HG02970 (cell line): Measurements from ENCODE around the gene CA5A.

Source experiments
- ATAC-seq: cut with Tn5 transposase; IDR thresholded peaks from one replicate; pipeline ENCODE4 v1.9.1; 2021; ENCODE audit warnings: mild to moderate bottlenecking, moderate library complexity, moderate number of reproducible peaks; ENCODE audit not compliant: unreplicated experiment, low FRiP score

The CA5A gene

DNA sequence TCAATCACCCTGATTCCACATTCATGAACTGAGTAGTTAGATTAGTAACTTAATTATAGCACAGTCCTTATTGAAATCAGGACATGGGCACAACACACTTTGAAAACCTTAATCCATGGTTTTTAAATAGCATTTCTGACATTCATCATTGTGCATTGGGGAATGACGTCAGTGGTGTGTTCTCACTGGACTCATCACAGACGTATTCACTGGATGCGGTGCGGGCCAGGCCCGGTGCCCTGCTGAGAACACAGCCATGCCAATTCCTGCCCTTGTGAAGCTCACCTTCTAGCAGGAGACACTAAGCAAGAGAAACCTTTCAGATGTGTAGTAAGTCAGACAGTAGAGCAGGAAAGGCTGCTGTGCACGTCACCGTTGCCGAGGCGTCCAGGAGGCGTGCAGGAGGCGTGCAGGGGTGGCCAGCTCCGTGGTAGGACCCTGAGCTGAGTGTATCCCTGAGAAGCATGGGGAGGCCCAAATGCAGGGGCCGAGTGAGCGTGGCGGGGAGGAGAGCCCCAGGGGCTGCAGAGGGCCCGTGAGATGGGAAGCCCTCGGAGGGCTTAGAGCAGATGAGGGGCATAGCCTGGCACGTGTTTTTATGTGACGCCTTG is 27.8 kb upstream of the CA5A start:
- ATAC-seq = no peak

DNA sequence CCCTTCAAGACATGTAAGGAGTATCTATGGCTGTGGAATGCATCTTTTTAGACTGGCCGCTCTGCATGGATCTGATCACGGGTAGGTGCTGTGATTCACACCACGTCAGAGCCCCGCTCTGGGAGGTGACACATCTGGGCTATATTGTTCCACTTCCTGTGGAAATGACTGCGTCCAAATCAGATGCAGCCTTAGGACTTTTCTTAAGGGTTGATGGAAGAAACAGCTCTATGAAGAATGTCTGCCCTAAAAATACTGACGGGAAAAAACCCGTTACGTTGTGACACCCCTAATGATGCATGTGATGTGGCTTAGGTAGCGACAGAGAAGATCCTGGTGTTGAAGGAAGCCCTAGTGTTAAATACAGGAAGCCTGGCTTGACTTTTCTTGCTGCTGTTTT is 27.1 kb upstream of the CA5A start:
- ATAC-seq = no peak

DNA sequence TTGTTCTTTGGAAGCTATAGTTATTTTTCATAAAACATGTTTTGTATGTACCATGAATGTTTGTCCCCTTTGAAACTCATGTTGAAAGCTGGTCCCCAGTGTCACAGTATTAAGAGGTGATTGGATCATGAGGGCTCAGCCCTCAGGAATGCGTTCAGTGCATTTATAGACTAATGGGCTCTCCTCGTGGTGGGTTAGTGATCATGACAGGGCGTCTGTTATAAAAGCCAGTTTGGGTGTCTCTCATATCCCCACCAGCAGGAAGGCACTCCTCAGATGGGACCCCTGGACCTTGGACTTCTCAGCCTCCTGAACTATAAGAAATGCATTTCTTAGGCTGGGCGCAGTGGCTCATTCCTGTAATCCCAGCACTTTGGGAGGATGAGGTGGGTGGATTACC is 25.3 kb upstream of the CA5A start:
- ATAC-seq = no peak

DNA sequence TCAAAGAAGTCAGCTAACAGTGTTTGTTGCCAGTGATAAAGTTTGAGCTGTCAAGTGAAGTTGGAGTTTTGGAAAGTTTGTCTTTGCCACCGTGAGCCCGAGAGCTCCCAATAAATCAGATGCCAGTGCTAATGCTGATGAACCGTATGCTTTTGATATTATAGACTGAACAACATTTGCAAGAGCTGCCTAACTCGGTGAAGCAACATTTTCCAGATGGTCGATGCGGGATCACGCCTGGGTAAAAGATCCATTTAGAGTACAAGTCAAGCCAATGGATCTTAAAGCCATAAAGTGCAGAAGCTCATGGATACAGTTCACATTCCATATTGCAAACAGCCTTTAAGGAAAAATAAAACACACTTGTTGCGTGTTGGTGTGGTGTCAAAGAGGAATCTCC is 24.5 kb upstream of the CA5A start:
- no peak for ATAC-seq

DNA sequence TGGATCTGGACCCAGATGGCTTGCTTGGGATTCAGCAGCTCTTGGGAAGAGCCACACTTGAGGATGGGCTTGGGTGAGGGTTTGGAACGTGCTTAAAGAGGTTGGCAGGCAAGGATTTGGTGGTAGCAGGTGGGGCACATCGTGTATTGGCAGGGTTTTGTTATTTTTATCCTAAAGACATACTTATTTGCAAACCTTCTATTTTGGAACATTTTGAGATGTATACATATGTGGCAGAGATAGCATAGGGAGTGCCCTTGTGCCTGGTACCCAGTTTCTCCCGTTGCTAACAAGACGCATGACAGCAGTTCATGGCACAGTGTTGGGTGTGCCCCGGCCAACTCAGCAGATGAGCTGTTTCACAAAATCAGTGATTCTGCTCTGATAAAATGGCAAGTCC is 24.0 kb upstream of the CA5A start:
- ATAC-seq = no peak

DNA sequence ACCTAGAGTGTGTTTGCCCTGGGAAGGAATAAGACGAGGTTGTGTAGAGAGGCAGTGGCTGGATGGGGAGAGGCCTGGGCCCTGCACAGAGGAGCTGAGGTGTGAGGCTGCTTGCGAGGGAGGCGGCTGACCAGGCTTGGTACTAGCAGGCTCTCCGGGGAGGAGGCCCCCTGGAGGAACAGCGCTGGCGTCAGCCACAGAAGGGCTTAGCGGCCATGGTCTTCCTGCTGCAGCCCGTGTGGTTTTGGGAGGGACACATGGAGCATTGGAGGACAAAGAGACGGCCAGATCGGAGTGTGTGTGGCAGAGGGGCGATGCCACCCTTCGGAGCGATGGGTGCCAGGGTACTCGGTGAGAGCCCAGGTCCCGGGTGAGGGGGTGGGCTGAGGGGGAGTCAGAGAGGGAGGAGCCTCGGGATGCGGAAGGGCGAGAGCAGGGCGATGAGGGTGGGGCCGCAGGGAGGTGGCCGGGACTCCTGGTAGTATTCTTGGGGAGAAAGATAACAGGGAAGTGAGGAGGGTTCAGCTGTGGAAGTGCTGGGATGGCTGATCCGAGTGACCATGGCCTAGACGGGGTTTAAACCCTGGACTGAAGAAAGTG is 23.2 kb upstream of the CA5A start:
- no peak for ATAC-seq

DNA sequence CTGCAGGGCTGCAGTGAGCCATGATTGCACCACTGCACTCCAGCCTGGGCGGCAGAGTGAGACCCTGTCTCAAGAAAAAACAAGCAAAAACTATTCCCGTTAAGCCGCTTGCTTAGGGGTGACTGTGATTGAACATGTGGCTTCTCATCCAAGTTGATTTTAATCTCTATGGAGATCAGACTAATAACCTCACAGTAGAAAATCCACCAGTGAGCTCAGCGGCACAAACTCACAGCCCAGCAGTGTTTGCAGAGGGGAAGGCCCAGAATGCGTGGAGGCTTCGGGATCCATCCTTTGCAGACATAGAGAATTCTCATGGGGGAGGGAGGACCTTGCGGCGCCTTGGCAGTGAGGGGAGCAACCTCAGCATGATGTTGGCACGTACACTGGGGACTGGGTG is 22.3 kb upstream of the CA5A start:
- no peak for ATAC-seq

DNA sequence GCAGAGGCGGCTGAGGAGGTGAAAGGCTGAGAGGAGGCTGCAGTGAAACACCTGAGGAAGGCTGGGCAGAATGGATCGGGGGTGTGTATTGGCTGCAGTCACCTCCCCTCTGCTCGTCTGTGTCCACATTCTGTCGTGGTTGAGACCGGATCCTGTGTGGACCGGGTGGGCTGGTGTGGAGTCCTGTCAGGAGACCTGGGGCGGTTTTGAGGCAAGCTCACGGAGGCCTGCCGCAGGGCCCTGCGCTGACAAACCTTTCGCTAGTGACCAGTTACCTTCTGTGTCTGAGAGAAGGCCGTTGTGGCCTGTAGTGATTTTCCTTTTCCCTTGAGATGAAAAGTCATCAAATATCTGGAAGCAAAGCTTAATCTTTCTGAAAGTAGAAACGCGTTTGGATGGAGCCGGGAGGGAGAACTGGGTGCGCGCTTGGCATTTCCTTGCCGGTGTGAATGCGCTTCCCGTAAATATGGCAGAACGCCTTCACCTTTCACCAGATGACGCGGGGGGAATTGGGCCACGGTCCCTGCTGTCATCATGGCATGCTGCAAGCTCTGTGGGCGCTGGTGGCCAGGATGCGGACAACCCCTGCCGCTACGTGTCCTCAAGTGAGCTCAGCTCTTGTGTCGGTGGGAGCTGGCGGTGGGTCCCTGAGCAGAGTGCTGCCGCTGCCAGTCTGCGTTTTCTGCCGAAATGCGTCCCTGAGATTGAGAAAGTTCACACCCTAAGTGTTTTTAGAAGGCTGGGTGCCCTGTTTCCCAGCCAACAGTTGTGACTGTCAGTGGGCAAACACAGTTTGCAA is 21.2 kb upstream of the CA5A start:
- no peak for ATAC-seq

DNA sequence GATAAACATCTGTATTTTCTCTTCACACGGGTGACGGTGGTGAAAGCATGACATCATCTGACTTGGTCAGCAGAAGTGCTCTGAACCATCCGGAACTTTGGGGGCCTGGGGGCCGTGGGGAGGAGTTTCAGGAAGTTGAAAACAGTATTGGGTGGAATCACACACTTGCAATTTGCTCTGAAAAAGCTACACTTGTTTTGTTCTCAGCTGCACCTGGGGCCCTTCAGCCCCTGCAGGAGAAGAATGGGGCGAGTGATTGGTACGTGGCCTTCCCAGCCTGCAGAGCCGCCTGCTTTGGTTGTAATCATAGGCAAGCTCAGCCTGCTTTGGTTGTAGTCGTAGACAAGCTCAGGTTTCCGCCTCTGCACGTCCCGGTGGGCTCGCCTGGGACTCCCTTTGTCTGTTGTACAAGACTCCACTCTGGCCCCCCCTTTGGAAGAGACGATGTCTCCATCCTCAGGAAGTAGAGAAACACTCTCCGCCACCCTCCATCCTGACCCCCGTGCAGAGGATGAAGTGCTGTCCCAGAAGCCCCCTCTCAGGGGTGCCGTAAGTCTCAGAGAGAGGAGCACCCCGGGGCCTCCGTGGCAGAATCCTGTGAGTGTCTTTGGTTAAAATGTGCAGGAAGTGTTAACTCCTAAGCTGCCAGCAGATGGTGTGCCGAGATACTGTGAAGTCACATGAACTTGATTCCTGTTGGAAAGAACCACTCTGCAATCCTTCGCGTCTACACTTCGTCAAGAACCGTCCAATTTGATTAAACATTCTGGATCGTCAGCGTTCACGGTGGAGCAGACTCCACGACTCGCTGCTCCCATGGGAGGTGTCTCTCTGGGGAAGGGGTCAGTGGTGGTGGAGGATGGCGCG is 20.3 kb upstream of the CA5A start:
- no peak for ATAC-seq

DNA sequence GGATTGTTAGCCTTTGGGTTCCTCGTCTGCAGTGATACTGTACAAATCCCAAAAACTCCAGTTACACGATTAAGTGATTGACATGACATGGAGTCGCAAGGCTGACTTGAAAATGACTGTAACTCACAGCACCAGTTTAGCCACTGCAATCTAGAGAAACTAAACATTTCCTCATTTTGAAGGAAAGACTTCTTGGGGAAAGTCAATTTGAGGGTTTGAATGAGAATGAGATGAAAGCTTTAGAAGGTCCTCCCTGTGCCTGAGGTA is 19.7 kb upstream of the CA5A start:
- no peak for ATAC-seq

DNA sequence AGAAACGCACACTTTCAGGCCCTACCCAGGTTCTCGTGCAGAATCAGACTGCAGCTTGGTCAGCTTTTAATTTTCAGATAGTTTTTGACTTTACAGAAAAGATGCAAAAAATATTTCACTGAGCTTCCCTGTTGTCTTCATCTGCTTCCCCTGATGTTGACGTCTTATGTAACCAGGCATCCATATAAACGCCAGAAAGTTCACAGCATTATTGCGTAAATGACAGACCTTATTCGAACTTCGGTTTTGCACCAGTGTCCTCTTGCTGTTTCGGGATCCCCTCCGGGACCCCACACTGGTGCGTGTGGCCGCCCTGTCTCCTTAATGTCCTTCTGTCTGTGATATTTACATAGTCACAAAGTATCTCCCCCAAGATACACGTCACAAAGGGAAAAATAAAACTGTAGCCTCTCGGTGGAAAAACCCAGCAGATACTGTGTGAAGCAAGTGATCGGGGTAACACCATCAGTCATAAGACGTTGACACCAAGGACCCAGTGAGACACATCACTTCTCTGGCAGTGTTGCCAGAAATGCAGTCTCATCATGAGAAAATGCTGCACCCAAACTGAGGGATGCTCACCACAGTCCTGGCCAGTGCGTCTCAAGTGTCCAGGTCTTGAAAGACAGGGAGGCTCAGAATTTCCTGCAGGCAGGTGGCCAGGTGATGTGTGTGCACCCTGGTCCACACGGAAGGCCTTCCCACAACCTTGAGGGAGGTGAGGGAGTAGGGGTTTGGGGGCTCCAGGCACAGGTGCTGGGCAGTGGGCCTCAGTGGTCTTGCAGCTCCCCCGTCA is 19.2 kb upstream of the CA5A start:
- ATAC-seq = no peak

DNA sequence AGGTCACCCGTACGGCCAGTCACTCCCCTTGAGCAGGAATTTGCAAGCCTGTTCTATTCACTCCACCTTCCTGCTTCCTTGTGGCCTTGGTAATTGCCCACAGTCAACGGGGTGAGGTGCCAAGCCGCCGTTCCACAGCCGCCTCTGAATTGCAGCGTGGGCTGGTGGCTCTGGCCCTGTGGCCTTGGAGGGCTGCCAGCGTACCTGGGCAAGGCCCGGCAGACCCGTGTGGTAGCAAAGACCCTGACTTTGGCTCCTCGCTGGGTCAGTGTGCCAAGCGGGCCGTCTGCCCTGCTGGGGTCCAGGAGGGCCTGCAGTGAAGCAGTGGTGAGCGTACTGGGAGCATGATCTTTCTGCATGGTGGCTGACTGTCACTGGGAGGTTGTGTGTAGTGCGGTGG is 18.5 kb upstream of the CA5A start:
- no peak for ATAC-seq

DNA sequence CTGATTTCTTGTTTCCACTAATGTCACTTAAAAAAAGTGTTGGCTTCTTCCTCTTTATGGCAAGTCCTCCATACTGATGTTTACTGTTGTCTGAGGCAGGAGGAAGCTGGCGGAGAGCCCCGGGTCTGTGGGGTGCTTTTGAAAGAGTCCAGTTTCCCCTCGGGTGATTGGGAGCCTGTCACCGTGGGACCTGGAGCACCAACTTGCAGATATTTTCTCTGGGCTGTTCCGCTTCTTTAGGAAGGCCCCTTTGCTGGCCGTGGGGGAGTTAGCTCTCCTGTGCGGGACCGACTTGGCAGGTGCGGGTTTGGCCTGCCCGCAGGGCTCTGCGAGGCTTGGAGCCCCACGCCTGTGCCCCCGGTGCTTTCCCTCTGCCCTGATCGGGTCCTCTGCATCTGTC is 18.0 kb upstream of the CA5A start:
- no peak for ATAC-seq

DNA sequence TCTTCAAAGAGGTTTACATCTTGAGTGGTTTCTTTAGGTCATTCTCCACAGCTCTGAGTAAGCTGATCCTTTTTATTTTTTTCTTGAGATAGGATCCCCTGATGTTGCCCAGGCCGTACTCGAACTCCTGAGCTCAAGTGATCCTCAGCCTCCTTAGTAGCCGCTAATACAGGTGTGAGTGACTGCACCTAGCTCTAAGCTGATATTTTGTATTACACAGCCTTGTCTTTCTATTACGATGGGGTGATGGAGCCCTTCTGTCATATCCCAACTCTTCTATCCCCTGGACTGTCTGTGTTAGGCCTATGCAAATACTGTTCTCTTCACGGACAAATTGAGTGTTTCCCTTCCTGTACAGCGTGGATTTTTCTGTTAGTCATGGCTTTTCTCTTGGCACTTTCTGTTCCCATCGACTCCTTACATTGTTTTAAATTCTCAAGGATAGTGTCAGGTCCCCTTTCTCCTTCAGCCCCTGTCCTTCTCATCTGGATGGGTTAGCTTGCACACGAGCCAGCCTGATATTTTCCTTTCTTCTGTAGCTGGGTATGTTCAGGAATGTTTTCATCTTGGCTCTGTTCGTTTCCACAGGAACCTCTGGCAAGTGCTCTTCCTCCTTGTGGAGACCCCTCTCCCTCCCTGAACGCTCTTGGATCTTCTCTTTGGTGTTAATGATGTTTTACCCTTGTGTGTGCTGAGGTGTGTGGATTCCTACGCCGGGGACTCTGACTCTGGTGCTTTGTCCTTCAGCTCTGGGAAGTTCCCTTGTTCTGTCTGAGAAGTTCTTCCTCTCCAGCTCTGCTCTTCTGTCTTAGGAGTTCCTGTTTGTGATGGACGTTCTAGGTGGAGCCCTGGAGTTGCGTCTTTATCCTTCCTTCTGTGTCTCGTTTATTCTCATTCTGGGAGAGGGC is 17.2 kb upstream of the CA5A start:
- no peak for ATAC-seq

DNA sequence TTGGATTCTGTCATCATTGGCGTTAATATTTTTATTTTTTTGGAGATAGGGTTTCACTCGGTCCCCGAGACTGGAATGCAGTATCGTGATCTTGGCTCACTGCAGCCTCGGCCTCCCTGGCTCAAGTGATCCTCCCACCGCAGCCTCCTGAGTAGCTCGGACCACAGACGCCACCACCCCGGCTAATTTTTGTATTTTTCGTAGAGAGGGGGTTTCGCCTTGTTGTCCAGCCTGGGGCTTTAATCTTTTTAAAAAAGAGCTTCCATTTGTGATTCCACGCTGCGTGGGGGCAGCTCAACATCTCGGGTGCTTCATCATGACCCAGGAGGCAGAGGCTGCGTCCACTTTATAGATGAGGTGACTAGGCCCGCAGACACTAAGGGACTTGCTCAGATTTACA is 16.4 kb upstream of the CA5A start:
- no peak for ATAC-seq

DNA sequence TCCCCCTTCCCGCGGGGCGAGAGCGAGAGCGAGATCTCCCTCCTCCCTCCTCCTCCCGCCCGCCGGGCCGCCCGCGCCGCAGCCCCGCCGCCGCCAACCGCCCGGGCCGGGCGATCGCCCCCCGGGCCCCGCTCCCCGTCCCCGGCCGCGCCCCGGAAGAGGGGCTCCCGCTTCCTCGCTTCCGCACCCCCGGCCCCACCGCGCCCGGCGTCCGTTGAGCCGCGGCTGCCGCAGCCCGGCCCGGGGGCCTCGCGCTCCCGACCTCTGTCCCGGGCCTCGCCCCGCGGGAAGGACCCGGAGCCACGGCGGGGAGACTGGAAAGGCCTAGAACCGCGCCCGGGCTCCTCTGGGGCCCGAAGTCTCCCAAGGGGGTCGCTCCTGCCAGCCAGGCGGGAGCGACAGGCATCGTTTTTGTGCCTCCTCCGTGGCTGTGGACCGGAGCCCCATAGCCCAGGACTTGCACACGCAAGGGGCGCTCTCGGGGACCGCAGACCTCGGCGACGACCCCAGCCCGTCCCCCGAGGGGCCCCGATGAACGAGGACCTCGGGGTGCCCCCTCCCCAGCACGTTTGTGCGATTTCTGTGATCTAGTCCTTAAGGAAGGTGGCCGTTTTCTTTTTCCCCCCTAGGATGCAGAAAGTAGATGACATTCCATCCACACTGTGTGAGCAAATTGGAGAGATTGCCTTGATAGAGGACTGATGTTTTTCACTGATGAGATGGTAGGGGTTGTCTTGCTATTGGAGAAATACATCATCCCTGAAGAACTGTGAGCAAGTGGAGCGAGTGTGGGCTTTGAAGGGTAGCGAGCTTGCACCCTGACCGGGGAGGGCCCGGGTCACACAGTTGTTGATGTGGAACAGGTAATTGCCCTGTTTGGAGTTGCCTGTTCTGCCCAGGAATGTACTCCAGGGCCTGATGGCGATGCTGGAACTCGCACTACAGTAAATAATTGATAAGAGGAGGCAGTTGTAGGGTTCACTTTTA is 15.5 kb upstream of the CA5A start:
- no peak for ATAC-seq

DNA sequence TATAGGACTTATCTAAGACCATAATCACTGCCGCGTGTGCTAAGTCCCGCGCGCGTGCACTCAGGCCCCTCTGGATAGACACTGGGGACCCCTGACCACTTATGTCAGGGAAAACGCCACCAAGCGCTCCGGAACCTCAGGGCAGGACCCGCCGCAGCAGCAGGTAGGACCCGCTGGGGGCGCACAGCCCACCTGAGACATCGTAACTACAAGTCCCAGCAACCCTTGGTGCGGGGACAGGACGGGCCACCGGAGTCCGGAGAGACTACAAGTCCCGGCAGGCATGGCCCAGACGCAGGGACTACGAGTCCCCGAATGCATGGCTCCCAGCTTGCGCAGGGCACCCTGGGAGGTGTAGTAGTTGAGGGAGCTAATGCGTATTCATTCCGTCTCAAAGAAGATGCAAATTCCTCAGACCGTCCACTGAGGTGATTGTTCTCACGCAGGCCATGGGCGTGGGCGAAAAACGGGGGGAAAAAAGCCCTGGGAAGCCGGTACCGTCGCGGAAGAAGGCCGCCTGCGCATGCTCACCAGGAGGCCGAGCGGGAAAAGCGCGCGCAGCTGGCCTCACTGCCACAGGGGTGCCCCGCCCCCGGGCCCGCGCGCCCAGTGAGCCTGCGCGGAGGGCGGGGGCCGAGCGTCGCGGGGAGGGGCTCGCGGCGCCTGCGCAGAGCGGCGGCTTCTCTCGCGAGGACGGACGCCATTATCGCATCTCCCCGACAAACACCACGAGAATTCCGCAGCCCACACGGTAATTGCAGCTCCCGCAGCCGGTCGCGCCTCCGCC is 14.6 kb upstream of the CA5A start, which contains the start of gene BANP:
Gene BANP, plus strand, starts transcription at position 670 of the 787 bp plus-strand sequence. CDS start 23,682 bp downstream, outside the sequence.
- ATAC-seq = peak; percentile 85
